Stimulated activated CD4-positive, alpha-beta T cell treated with anti-CD3 and anti-CD28 coated beads, Interleukin-15, amount 100 ng/mL, for 48 hours (primary cell): ENCODE measurements around the gene YIF1A.

Source experiments
- DNase-seq, 2 donors: peaks; one replicate each; pipeline ENCODE4 v3.0.0-alpha.2; 2020; ENCODE audit warnings: low read depth in 2 of 2

Gene YIF1A

DNA sequence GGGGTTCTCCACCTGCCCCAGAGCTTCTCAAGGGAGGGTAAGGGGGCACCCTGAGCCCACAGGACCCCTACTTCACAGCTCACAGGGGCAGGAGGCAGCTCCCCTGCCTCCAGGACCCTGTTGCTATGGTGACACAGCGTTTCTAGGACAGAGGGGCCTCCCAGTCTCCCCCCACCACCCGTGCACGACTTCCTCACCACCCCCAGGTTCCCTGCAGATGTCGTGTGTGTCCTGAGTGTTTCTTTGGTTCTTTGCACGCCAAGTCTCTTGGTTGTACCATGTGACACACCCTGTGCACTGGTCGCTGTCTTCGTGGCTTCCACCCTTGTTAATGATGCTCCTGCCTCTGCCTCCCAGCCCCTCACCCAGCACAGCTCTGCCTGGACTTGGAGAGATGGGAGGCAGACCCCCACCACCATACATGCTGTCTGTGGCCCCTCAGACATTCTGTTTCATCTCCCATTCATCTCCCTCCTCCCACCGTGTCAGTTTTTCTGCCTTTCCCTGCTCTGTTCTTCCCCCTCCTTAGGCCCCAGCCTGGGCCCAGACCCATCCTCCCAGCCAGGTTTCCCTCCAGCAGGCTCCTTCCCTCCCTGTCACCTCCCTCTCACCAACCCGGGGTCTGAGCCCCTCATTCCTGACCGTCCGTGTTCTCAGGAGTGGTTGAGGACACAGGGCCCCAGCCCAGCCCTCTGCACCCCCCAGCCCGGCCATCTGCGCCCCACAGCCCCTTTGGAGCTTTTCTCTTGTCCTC, 45.0 kb downstream of the YIF1A start:
- no peak for DNase-seq

DNA sequence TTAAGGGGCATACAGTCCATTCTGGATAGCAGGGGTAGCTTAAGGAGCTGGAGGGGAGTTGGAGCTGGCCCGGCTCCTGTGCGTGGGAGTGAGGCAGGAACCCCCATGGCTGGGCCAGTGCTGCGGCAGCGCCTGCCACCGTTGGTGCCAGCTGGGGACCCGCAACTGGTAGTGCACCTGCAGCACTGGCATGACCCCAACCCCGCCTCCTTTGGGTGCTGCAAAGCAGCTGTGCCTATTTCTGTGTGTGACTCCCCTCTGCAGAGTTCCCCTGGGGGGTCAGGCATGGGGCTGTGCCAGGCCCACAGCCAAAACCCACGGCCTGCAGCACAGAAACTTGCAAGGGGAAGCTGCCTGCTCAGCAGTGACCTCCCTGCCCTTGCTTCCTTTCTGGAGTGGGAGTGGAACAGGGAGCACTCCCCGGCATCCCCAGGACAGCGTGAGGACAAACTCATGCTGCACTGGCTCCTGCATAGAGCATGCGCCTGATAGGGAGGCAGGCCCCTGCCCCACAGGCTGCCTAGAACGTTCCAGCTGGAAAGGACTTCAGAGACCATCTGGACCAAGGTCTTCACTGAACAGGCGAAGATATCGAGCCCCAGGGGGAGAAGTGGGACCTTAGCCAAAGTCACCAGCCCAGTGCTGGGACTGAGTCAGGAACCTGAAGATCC, 46.7 kb downstream of the YIF1A start:
- DNase-seq: no peak

DNA sequence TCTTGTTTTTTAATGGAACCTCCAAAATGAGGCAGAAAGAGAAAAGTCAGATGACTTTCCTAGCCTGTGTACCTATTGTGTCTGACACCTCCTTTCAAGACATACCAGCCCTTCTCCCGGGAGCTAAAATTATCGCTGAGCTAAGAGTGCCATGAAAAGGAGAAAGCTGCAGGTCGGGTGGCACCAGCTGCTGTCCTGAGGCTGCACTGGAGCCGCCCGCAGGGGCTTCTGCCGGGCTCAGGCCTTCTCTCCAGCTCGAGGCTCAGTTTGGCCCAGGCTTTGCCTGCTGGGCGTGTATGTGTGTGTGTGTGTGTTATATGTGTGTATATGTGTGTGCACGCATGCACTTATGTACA, 48.2 kb downstream of the YIF1A start:
- no peak for DNase-seq

DNA sequence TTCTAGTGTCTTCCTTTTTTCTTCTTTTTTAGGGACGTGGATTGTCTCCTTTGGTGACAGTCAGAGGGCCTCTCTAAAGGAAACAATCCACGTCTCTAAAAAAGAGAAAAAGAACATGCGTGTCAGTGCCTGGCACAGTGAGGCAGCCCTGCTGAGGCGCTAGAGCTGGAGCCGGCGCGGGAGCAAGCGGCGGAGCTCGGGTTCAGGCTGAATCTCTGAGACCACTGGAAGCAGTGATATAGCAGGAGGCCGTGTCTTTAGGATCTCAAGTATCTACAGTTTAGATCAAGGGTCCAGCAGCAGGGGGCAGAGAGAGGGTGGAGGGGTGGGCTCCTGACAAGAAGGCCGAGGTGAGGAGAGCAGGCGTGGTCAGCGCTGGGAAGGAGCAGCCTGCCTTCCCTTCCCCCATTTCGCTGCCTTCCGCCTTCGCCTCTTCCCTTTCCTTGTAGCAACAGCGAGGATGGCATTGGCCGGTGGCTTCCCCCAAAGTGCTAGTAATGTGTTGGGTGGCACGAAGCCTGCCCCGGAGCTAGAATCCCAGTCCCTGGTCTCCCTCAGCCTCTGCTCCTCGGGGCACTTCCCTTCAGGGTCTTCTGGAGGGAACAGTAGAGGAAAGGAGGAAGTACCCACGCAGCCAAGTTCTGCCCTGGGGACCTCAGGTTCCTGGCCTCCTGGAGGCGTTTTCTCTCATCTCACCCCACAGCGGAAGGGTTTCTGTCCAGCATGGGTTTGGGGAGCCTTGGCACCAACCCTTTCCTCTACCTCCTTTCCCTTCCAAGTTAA, 48.8 kb downstream of the YIF1A start:
- no peak for DNase-seq

- no peak for DNase-seq
These were observed 49.4 kb downstream of the YIF1A start for GRCh38 chr11:66239511-66239910.

DNA sequence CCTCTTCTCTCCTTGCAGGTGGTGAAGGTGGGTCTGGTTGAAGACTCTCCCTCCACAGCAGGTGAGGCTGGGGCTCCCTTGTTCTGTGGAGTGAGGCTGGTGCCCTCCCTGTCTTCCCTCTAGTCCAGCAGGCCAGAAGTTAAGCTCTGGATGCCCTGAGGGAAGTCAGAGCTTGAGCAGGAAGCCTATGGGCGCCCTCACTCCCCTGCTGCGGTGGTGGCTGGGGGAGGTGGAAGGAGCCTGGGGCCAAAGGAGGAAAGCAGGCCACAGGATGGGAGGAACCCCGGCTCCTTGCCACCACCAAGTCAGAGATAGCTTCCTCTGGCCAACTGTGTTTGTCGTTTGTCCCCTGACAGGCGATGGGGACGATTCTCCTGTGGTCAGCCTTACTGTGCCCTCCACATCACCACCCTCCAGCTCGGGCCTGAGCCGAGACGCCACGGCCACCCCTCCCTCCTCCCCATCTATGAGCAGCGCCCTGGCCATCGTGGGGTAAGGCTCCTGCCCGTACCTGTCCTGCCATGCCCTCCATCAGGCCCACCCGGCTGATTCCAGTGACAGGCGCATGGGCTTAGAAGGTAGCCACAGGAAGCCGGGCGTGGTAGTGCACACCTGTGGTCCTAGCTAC, 50.0 kb downstream of the YIF1A start:
- DNase-seq: no peak

GRCh38 chr11:66237867-66238266, 51.1 kb downstream of the YIF1A start:
- no peak for DNase-seq

- no peak for DNase-seq
These were observed 53.8 kb downstream of the YIF1A start for GRCh38 chr11:66235141-66235540.
